ENCODE measurements around the gene LRRC31. TPM values are rescaled to one million over a fixed set of nuclear protein-coding genes. Genes with fewer than 3 reads are reported as not detected.

The LRRC31 gene
- total RNA-seq, 1 donor from 2014 or later, result 0.07 TPM

DNA sequence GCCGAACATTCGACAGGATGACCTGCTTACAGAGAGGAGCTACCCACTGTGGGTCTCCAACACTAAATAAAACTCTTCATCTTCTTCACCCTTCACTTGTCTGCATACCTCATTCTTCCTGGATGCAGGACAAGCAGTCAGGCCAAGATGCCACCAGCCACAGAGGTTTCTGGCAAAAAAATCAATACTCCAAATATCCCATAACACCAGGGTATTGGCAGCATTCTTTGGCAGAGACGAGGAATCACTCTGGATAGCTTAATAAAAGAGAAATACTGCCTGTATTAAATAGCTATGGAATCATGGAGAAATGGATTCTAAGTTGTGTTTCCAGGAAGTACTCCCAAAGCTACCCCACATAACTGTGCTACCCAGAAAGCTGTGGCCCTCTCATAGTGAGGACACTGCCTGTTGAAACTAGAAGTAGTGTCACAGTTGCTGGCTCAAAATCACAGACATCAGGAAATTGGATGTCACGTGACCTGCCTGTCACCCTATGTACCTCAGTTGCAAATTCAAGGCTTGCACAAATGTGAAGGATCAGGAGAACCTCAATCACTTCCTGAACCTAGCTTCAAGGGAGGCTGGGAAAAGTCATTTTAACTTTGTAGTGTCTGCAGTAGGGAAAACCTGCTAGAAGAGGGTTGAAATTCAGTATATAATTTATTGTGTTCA, 11.0 kb upstream of the LRRC31 start:
- no peaks in the 10 kb centered on the region for H3K27me3 Mint-ChIP-seq (ENCODE audit: low read depth)
- DNase-seq (ENCODE audit: low spot score), result no peak
- peaks cover 1% of the 10 kb centered on the region for H3K4me1 Mint-ChIP-seq (ENCODE audit: low read depth)
- no peak overlapping the region for H3K27ac Mint-ChIP-seq
- H3K4me3 Mint-ChIP-seq (ENCODE audit: low read depth), result no peak overlapping the region
- H3K9me3 Mint-ChIP-seq, result no peaks in the 10 kb centered on the region
- H3K36me3 Mint-ChIP-seq (ENCODE audit: low read depth), result no peaks in the 10 kb centered on the region
- intact Hi-C loops (cut with micrococcal nuclease), result no loop called here

DNA sequence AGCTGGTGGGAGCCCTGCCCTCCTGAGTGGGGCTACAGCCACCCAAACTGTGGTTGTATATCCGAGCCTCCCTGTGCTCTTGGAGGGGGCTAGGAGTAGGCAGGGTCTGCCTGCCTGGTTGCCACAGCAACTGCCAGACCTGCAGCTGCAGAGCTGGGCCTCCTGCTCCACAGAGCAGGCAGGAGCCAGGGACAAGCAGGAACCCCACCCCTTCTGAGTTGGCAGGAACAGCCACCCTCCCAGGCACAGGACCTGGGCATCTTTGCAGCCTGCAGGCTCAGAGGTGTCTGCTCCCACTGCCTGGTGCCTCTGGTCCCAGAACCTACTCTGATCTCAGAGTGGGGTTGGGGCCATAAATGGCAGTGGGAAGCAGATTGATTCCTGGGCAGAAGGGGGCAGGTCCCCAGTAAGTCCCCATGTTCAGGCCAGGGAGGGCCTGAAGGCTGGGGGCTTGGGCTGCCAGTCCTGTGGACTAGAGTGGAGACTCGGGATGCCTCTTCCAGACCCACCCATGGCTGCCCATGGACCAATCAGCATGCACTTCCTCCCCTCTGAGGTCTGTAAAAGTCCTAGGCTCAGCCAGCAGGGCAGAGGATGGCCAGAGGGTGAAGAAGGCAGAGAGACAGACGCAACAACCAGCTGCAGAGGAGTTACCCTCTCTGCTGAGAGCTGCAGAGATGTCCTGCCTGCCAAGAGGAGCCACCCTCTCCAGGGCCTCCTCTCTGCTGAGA, 10.3 kb upstream of the LRRC31 start:
- Mint-ChIP-seq H3K27ac (no peak overlapping the region), H3K4me1 (ENCODE audit: low read depth) (peaks cover 1% of the 10 kb centered on the region), H3K27me3 (ENCODE audit: low read depth) (no peaks in the 10 kb centered on the region), H3K4me3 (ENCODE audit: low read depth) (no peak overlapping the region), H3K9me3 (no peaks in the 10 kb centered on the region), H3K36me3 (ENCODE audit: low read depth) (no peaks in the 10 kb centered on the region)
- intact Hi-C loops (cut with micrococcal nuclease), result no loop called here
- no peak for DNase-seq (ENCODE audit: low spot score)

DNA sequence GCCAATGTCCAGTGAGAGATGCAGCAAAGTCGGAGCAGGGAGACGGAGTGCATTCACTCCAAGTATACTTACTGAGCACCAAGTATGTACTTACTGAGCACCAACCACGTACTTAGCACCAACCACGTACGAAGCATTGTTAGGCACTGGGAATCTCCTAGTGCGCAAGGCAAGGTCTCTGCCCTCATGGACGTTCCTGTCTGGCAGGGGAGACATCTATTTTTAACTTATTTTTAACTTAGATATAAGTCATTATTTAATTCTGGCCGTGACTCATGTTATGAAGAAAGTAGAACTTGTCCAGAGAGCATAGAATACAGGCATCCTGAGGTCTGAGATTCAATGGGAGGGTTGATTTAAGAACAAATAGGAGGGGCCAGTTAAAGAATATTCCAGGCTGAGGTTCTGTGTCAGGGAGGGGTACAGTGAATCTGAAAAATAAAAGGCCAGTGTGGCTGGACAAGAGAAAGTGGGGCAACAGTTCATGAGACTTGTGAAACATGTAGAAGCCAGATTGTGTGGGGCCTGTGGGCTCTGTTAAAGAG, 9.3 kb upstream of the LRRC31 start:
- no peaks in the 10 kb centered on the region for H3K9me3 Mint-ChIP-seq
- no peak for DNase-seq (ENCODE audit: low spot score)
- intact Hi-C loops (cut with micrococcal nuclease), result no loop called here
- peaks cover 1% of the 10 kb centered on the region for H3K4me1 Mint-ChIP-seq (ENCODE audit: low read depth)
- peaks cover 5% of the 10 kb centered on the region for H3K27me3 Mint-ChIP-seq (ENCODE audit: low read depth)
- no peak overlapping the region for H3K4me3 Mint-ChIP-seq (ENCODE audit: low read depth)
- H3K27ac Mint-ChIP-seq, result no peak overlapping the region
- H3K36me3 Mint-ChIP-seq (ENCODE audit: low read depth), result no peaks in the 10 kb centered on the region

DNA sequence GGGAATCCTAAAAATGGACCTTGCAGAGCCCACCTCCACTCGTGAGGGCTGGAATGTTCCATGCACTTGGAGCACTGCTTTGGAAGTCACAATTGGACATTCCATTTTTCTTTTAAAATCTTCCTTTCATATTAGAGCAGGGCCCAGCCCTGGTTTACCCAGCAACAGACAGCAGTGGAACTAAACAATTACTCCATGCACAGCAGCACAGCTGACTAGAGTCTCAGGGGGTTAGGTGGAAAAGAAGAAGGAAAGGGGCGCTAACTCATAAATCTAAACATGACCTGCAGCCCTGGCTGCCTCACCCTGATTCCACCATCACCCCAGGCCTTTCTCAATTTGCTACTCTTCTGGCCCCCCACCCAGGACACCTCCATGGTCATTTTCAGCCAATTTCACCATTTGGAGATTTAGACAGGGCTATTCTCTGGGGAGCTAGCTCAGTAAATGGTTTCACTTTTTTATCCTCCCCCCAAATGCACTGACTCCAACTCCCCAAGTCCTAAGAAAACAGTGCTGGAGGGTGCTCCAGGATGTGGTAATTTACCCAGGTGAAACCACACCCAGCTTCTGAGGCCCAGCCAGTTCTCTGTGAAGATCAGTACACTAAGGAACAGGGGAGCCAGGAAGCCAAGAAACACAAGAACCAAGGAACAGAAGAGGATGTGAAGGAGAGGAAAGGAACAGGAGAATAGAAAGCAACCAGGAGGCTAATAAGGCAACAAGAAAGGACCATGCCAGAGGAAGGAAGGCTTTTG, 1.6 kb upstream of the LRRC31 start:
- peak; percentile 13 for DNase-seq (ENCODE audit: low spot score)
- peaks cover 9% of the 10 kb centered on the region for H3K27me3 Mint-ChIP-seq (ENCODE audit: low read depth)
- H3K4me1 Mint-ChIP-seq (ENCODE audit: low read depth), result peaks cover 20% of the 10 kb centered on the region
- no peak overlapping the region for H3K27ac Mint-ChIP-seq
- intact Hi-C loops (cut with micrococcal nuclease), result no loop called here
- H3K9me3 Mint-ChIP-seq, result no peaks in the 10 kb centered on the region
- H3K36me3 Mint-ChIP-seq (ENCODE audit: low read depth), result no peaks in the 10 kb centered on the region
- no peak overlapping the region for H3K4me3 Mint-ChIP-seq (ENCODE audit: low read depth)

DNA sequence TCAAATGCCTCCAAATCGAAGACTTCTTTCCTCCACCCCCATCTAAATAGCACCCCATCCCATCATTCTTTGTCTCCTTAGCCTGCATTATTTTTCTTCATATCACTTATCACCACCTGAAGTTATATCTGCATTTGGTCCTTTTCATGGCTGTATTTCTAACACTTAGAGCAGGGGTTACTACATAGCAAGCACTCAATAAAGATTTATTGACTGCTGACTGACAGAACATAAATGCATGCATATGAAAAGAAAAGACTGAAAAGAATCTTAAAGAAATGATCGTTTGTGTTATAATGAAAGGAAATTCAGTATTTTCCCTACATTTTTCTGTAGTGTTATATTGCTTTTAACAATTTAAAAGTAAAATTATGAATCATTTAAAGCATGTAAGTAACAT, 1.4 kb downstream of the LRRC31 start:
- no peak overlapping the region for H3K4me3 Mint-ChIP-seq (ENCODE audit: low read depth)
- H3K27ac Mint-ChIP-seq, result no peak overlapping the region
- no peaks in the 10 kb centered on the region for H3K9me3 Mint-ChIP-seq
- H3K4me1 Mint-ChIP-seq (ENCODE audit: low read depth), result peaks cover 30% of the 10 kb centered on the region
- no peaks in the 10 kb centered on the region for H3K36me3 Mint-ChIP-seq (ENCODE audit: low read depth)
- intact Hi-C loops (cut with micrococcal nuclease), result no loop called here
- DNase-seq (ENCODE audit: low spot score), result no peak
- peaks cover 11% of the 10 kb centered on the region for H3K27me3 Mint-ChIP-seq (ENCODE audit: low read depth)

DNA sequence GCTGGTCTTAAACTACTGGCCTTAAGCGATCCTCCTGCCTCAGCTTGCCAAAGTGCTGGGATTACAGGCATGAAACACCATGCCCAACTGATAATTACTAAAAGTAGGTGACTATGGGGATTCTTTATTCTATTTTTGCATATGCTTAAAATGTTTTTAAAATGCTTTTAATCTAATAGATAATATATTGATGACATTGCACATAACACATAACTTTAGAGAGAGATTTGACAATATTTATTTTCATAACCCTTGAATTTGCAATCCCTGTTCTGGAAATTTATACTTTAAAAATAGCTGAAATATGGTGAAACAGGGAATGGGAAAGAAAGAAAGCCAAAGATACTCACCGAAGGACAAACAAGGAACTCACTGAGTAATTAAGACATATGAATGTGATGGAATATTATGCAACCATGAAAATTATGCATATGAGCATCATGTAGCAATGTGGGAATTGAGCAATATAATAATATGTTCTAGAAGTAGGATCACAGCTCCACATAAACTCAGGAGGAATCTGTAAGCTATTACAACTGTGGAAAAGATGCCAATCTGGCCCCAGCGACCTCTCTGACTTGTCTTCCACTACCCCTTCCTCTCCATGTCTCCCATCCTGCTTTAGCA, 2.0 kb downstream of the LRRC31 start:
- no peaks in the 10 kb centered on the region for H3K36me3 Mint-ChIP-seq (ENCODE audit: low read depth)
- no peak for DNase-seq (ENCODE audit: low spot score)
- H3K27me3 Mint-ChIP-seq (ENCODE audit: low read depth), result peaks cover 11% of the 10 kb centered on the region
- no peaks in the 10 kb centered on the region for H3K9me3 Mint-ChIP-seq
- no peak overlapping the region for H3K27ac Mint-ChIP-seq
- intact Hi-C loops (cut with micrococcal nuclease), result no loop called here
- H3K4me3 Mint-ChIP-seq (ENCODE audit: low read depth), result no peak overlapping the region
- H3K4me1 Mint-ChIP-seq (ENCODE audit: low read depth), result peaks cover 30% of the 10 kb centered on the region

DNA sequence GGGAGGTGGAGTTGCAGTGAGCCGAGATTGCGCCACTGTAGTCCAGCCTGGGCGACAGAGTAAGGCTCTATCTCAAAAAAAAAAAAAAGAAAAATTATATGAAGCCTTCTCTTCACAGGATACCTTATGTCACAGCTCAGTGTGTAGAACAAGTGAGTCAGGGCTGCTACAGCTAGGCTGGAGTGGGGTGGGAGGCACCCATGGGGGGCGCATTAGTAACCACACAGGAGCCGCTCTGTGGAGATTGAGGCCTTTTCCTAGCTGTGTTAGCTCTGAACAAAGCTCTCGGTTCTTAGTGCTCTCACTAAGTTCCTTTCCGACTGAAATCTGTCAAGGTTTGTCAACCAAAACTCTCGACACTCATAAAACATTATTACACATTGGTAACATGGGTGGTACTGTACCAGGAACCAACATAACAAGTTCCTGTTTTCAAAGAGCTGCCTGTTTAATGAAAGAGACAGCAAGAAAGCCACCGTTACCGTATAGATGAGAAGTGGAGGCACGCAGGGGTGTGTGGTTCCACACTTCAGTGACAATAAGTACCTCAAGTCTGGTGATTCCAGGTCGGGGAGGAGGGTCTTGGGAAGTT, 4.5 kb downstream of the LRRC31 start:
- Mint-ChIP-seq H3K4me3 (ENCODE audit: low read depth) (no peak overlapping the region), H3K27me3 (ENCODE audit: low read depth) (peaks cover 22% of the 10 kb centered on the region), H3K27ac (no peak overlapping the region)

DNA sequence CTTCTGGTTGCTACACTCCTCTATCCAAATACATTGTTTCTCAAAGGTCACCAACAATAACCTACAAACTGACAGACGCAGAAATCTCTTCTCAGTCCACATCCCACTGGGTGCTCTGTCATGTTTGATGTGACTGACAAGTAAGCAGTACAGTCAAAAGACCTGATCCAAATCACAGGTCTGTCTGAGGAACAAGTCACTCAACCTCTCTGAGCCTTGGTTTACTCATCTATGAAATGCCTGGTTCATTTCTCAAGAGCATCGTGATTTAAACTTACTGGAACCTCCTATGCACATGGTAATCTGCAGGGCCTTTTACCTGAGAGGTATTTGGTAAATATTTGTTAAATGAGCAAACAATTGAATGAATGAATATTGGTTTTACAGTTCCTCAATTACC, 5.5 kb downstream of the LRRC31 start:
- H3K36me3 Mint-ChIP-seq (ENCODE audit: low read depth), result no peaks in the 10 kb centered on the region
- intact Hi-C loops (cut with micrococcal nuclease), result loop anchor here (5.0 kb wide), 2 partner anchors 52 to 102 kb away; partner anchors contain the start of genes LRRC34 and LRRIQ4
- H3K27ac Mint-ChIP-seq, result no peak overlapping the region
- H3K9me3 Mint-ChIP-seq, result no peaks in the 10 kb centered on the region
- H3K27me3 Mint-ChIP-seq (ENCODE audit: low read depth), result peaks cover 23% of the 10 kb centered on the region
- no peak for DNase-seq (ENCODE audit: low spot score)
- H3K4me1 Mint-ChIP-seq (ENCODE audit: low read depth), result peaks cover 11% of the 10 kb centered on the region
- H3K4me3 Mint-ChIP-seq (ENCODE audit: low read depth), result no peak overlapping the region

More for the DNA sequence above, 4.5 kb downstream of the LRRC31 start:
- Mint-ChIP-seq H3K9me3 (no peaks in the 10 kb centered on the region), H3K36me3 (ENCODE audit: low read depth) (no peaks in the 10 kb centered on the region), H3K4me1 (ENCODE audit: low read depth) (peaks cover 16% of the 10 kb centered on the region)
- no peak for DNase-seq (ENCODE audit: low spot score)
- intact Hi-C loops (cut with micrococcal nuclease), result no loop called here

DNA sequence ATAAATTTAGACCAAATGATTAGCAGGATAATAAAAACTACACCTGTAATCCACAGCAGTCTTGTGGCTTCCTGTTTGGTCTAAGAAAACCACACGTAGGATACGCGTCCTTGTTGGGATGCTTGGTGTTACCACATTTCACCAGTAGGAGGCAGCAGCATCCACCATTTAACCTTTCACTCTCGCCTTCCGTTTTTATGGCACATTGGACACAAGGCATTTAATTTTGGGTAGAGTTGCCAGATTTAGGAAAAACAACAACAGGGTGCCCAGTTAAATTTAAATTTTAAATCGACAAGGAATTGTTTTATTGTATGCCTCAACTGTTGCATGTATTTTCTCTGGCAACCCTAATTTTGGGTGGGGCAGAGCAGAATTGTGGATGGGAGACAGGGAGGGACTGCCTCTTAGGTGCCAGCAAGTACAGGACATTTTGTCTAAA, 6.3 kb downstream of the LRRC31 start:
- DNase-seq (ENCODE audit: low spot score), result peak; percentile 60
- Mint-ChIP-seq H3K4me1 (ENCODE audit: low read depth) (peaks cover 11% of the 10 kb centered on the region), H3K36me3 (ENCODE audit: low read depth) (no peaks in the 10 kb centered on the region), H3K27ac (no peak overlapping the region), H3K27me3 (ENCODE audit: low read depth) (peaks cover 25% of the 10 kb centered on the region), H3K4me3 (ENCODE audit: low read depth) (no peak overlapping the region), H3K9me3 (no peaks in the 10 kb centered on the region)
- intact Hi-C loops (cut with micrococcal nuclease), result loop anchor here (1.0 to 5.0 kb wide), 4 partner anchors 51 to 191 kb away; partner anchors contain the start of genes LRRC34, LRRIQ4 and SEC62

DNA sequence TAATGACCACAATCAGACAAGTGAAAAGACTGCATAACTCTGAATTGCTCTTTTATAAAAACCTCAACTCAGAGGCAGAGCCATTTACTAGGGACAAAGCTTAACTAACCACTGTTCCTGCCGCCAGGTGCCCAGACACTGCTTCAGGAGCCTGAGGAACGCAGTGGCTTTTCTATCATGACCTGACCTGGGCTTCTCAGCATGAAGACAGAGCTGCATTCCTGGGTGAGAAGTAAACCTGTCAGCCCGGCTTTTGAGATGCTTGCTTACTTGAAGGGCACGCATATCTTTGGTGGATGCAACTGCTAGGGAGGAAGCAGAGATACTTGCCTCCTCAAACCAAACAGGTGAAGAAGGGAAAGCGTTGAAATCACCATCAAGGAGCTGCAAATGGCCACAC, 7.9 kb downstream of the LRRC31 start:
- Mint-ChIP-seq H3K36me3 (ENCODE audit: low read depth) (no peaks in the 10 kb centered on the region), H3K4me1 (ENCODE audit: low read depth) (peaks cover 11% of the 10 kb centered on the region), H3K27me3 (ENCODE audit: low read depth) (peaks cover 30% of the 10 kb centered on the region), H3K9me3 (no peaks in the 10 kb centered on the region), H3K27ac (no peak overlapping the region), H3K4me3 (ENCODE audit: low read depth) (no peak overlapping the region)
- intact Hi-C loops (cut with micrococcal nuclease), result loop anchor here (2.0 to 5.0 kb wide), 3 partner anchors 50 to 105 kb away; partner anchors contain the start of genes LRRC34, LRRIQ4 and SEC62
- no peak for DNase-seq (ENCODE audit: low spot score)

DNA sequence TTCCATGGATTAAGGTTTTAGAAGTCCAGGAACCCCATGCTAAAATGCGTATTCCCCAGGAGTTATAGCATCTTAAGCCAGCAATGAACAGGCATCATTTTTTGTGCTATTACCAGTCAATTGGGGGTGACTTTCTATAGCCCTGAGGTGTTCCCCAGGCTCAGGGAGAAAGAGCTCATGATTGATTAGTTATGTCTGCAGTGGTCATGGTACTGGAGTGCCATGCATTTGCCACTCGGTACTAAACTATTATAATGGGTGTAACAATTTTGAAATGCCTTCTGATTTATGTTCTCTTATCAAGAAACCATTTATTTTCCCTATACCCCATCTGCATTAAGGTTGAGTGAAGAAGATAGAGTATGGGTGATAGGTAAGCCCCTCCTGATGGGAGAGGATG, 11.9 kb downstream of the LRRC31 start:
- Mint-ChIP-seq H3K4me1 (ENCODE audit: low read depth) (no peaks in the 10 kb centered on the region), H3K36me3 (ENCODE audit: low read depth) (no peaks in the 10 kb centered on the region), H3K9me3 (no peaks in the 10 kb centered on the region), H3K27ac (no peak overlapping the region), H3K4me3 (ENCODE audit: low read depth) (no peak overlapping the region), H3K27me3 (ENCODE audit: low read depth) (peaks cover 30% of the 10 kb centered on the region)
- DNase-seq (ENCODE audit: low spot score), result no peak
- intact Hi-C loops (cut with micrococcal nuclease), result no loop called here

DNA sequence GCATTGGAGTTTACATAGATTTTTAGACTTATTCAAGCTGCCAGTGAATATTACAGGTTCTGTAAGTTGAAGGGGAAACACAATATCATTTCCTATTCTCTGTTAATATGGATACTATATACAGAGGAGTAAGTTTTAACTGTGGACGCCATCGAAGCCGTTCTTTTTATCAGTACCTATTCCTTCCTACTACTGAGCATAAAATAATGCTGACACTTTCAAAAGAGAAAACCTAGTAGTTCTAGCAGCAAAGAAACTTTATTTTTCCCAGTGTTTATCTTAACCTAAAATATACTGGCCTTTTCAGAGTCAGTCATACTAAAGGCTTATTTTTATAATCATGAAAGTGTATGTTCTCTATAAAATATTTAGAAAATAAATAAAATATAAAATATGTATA, 14.2 kb downstream of the LRRC31 start:
- Mint-ChIP-seq H3K36me3 (ENCODE audit: low read depth) (no peaks in the 10 kb centered on the region), H3K27ac (no peak overlapping the region), H3K27me3 (ENCODE audit: low read depth) (peaks cover 23% of the 10 kb centered on the region), H3K4me3 (ENCODE audit: low read depth) (no peak overlapping the region), H3K9me3 (no peaks in the 10 kb centered on the region), H3K4me1 (ENCODE audit: low read depth) (no peaks in the 10 kb centered on the region)
- intact Hi-C loops (cut with micrococcal nuclease), result no loop called here
- no peak for DNase-seq (ENCODE audit: low spot score)

Data from activated T-helper 2 cell treated with anti-CD3 and anti-CD28 coated beads, Interferon-gamma antibody, Interleukin-2, Interleukin-4, amounts not matched to agents 10 μg/mL and 5 μg/mL and 100 μg/mL, durations not matched to agents 14 hours and 24 hours and 36 hours (primary cell).